Keratinocyte (primary cell): Measurements from ENCODE around the gene OMD. TPM values are rescaled to one million over a fixed set of nuclear protein-coding genes. Genes with fewer than 3 reads are reported as not detected.

Experiments used
- DNase-seq: peaks from one replicate; pipeline ENCODE4 v3.0.0-alpha.2; 2011; ENCODE audit warnings: low read depth, missing footprints, low spot score
- FAIRE-seq: peaks from 2 replicates; lab custom pipeline; 2011; peaks lifted over from hg19 to GRCh38; lab: Jason Lieb, UNC
- H2AFZ ChIP-seq: 2 replicates; pipeline ENCODE4 v1.6.0; 2012; ENCODE audit warnings: low read length, control low read depth, inconsistent platforms; ENCODE audit not compliant: control insufficient read depth
- H3K27ac ChIP-seq: 2 replicates; pipeline ENCODE4 v1.5.1; 2011; ENCODE audit warnings: low read length; ENCODE audit not compliant: control insufficient read depth, insufficient read depth
- H3K27me3 ChIP-seq: 3 replicates; pipeline ENCODE4 v1.6.0; 2011; ENCODE audit warnings: low read length; ENCODE audit not compliant: control insufficient read depth, insufficient read depth; ENCODE audit errors: extremely low read depth
- H3K36me3 ChIP-seq, 2 experiments: 2 replicates in 1 of 2; 3 replicates in 1 of 2; pipeline ENCODE4 v1.5.1; 2011; ENCODE audit warnings: low read length in 2 of 2, mild to moderate bottlenecking in 1 of 2; ENCODE audit not compliant: control insufficient read depth in 2 of 2, insufficient read depth in 2 of 2; ENCODE audit errors: extremely low read depth in 1 of 2
- H3K4me1 ChIP-seq: 3 replicates; pipeline ENCODE4 v1.5.1; 2011; ENCODE audit warnings: low read length; ENCODE audit not compliant: control insufficient read depth, insufficient read depth; ENCODE audit errors: extremely low read depth
- H3K4me2 ChIP-seq: 3 replicates; pipeline ENCODE4 v1.6.0; 2011; ENCODE audit warnings: low read depth, low read length; ENCODE audit not compliant: control insufficient read depth, insufficient read depth; ENCODE audit errors: extremely low read depth
- H3K4me3 ChIP-seq, 3 experiments: fragments of 200-600 bp in 1 of 3; sonication (generic) in 1 of 3; 2 replicates in 2 of 3; 3 replicates in 1 of 3; pipeline ENCODE4 v1.5.1; 2011 to 2016; ENCODE audit warnings: low read length in 3 of 3, mild to moderate bottlenecking in 3 of 3, control low read depth in 2 of 3, inconsistent platforms in 1 of 3, low read depth in 1 of 3, mixed read lengths in 1 of 3, mixed run types in 1 of 3, moderate library complexity in 1 of 3; ENCODE audit not compliant: control insufficient read depth in 2 of 3, insufficient read depth in 2 of 3; ENCODE audit errors: extremely low read depth in 1 of 3
- H3K79me2 ChIP-seq: 2 replicates; pipeline ENCODE4 v1.6.0; 2012; ENCODE audit warnings: low read length; ENCODE audit not compliant: control insufficient read depth, insufficient read depth
- H3K9ac ChIP-seq: 3 replicates; pipeline ENCODE4 v1.6.0; 2011; ENCODE audit warnings: low read length; ENCODE audit not compliant: control insufficient read depth, insufficient read depth; ENCODE audit errors: extremely low read depth
- H3K9me1 ChIP-seq: 3 replicates; pipeline ENCODE4 v1.6.0; 2011; ENCODE audit warnings: low read length; ENCODE audit not compliant: control insufficient read depth, insufficient read depth; ENCODE audit errors: extremely low read depth
- H3K9me3 ChIP-seq: 2 replicates; pipeline ENCODE4 v1.5.1; 2012; ENCODE audit warnings: low read depth, low read length; ENCODE audit not compliant: control insufficient read depth
- H4K20me1 ChIP-seq: 3 replicates; pipeline ENCODE4 v1.6.0; 2011; ENCODE audit warnings: low read length; ENCODE audit not compliant: control insufficient read depth, insufficient read depth; ENCODE audit errors: extremely low read depth
- EZH2 ChIP-seq: IDR thresholded peaks from one replicate; pipeline ENCODE4 v1.6.1; 2012; ENCODE audit warnings: inconsistent platforms, mild to moderate bottlenecking, low read length, moderate library complexity
- dilution Hi-C: fragments of 300-500 bp; cut with MboI; formaldehyde crosslinking; loops from one replicate; pipeline ENCODE4 v1.7.0; 2020; ENCODE audit warnings: low sequenced_read_pairs; ENCODE audit not compliant: extremely low pct_ligation_motif_present
- polyA plus RNA-seq, 5 experiments: library from polyadenylated mRNA; depleted of rRNA in 3 of 5; stranded (reverse) in 3 of 5; stranded (forward) in 1 of 5; unstranded in 1 of 5; fragments of >200 nt; gene quantifications; 1 replicate in 1 of 5; 2 replicates in 3 of 5; 3 replicates in 1 of 5; pipeline versions ENCODE4 v1.2.1 to v1.2.3, GENCODE V29; 2011 to 2012; ENCODE audit warnings: missing spikeins in 2 of 5, low read depth in 1 of 5, low replicate concordance in 1 of 5
- TF ChIP-seq, protein P1 (sequence below), 3 experiments: IDR thresholded peaks in 1 of 3; conservative IDR thresholded peaks in 1 of 3; optimal IDR thresholded peaks in 1 of 3; 2 replicates in 2 of 3; 3 replicates in 1 of 3; pipeline versions ENCODE3 to v1.5.1; 2011; ENCODE audit warnings: low read length in 3 of 3, mild to moderate bottlenecking in 3 of 3, moderate library complexity in 2 of 3, control low read depth in 1 of 3, inconsistent platforms in 1 of 3; ENCODE audit not compliant: insufficient read depth in 2 of 3; ENCODE audit errors: extremely low read depth in 1 of 3

Gene OMD
- polyA plus RNA-seq, 1 donor (not counting 4 experiments of a cell fraction or from before 2014, with no cell fraction given): not detected

DNA sequence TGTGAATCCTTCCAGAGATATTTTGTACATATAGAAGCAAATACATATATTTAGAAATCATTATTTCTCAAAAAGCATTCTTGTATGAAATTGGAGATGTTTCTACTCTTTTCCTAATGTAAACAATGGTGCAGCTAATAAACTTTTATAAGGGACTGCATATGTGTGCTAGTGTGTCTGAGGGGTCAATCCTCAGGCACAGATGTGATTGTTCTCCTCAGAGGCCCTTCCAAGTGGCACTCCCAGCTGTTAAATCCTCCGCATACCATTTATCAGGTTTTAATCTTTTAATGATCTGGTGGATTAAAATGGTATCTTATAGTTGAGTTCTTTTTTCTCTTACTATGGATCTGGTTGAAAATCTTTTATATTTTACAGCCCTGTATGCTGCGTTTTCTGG is 5.6 kb upstream of the OMD start:
- Histone ChIP-seq H3K4me1 (no peaks in the 10 kb centered on the region), H3K9me3 (no peaks in the 10 kb centered on the region), H3K36me3 (no peaks in the 10 kb centered on the region), H2AFZ (no peak overlapping the region), H4K20me1 (no peaks in the 10 kb centered on the region), H3K9ac (no peak overlapping the region), H3K27ac (no peak overlapping the region), H3K79me2 (no peaks in the 10 kb centered on the region), H3K4me2 (no peak overlapping the region), H3K27me3 (no peaks in the 10 kb centered on the region), H3K9me1 (no peaks in the 10 kb centered on the region), H3K4me3 (no peak overlapping the region)
- DNase-seq: no peak
- dilution Hi-C loops: no loop called here
- FAIRE-seq: no peak
- TF ChIP-seq, protein P1, sequence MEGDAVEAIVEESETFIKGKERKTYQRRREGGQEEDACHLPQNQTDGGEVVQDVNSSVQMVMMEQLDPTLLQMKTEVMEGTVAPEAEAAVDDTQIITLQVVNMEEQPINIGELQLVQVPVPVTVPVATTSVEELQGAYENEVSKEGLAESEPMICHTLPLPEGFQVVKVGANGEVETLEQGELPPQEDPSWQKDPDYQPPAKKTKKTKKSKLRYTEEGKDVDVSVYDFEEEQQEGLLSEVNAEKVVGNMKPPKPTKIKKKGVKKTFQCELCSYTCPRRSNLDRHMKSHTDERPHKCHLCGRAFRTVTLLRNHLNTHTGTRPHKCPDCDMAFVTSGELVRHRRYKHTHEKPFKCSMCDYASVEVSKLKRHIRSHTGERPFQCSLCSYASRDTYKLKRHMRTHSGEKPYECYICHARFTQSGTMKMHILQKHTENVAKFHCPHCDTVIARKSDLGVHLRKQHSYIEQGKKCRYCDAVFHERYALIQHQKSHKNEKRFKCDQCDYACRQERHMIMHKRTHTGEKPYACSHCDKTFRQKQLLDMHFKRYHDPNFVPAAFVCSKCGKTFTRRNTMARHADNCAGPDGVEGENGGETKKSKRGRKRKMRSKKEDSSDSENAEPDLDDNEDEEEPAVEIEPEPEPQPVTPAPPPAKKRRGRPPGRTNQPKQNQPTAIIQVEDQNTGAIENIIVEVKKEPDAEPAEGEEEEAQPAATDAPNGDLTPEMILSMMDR (optimal IDR thresholded peaks at IDR 0.05 in 1 of 3, IDR thresholded peaks at IDR 0.05 in 1 of 3, conservative IDR thresholded peaks at IDR 0.05 in 1 of 3; ENCODE audit: extremely low read depth in 1 of 3, insufficient read depth in 2 of 3, low read length in 3 of 3): no peak
- TF ChIP-seq EZH2: no peak

DNA sequence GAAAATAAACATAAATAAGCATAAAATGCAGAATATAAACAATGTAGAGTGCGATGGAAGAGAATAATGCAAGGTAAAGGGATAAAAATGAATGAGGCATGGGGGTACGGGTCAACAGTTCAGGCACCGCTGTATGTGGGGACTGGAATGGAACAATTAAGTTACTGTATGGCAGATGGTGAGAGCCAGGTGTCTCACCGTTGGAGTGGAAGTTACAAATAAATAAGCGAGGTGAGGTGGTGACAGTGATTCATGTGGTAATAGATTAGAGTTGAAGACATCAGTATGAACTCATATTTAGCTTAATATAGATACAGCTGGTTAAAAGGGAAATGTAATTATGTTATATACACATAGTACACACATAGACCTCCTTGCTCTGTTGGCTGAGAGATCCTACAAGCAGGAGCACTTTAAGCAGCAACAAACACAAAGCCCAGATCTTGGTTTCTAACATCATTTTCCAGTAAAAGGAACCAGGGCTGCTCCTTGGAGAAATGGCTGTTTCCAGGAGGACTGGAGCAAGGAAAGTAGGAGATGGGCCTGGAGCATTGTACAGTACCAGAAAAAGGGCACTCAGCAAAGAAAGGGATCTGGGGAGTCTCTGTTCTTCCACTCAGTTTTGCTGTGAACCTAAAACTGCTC is 2.4 kb upstream of the OMD start:
- H4K20me1 ChIP-seq: no peaks in the 10 kb centered on the region
- no peaks in the 10 kb centered on the region for H3K36me3 ChIP-seq
- H3K27me3 ChIP-seq: no peaks in the 10 kb centered on the region
- H3K9me1 ChIP-seq: no peaks in the 10 kb centered on the region
- DNase-seq (no peak), FAIRE-seq (no peak)
- H2AFZ ChIP-seq: no peak overlapping the region
- no peak overlapping the region for H3K4me3 ChIP-seq
- TF ChIP-seq, protein P1 (optimal IDR thresholded peaks at IDR 0.05 in 1 of 3, IDR thresholded peaks at IDR 0.05 in 1 of 3, conservative IDR thresholded peaks at IDR 0.05 in 1 of 3; ENCODE audit: extremely low read depth in 1 of 3, insufficient read depth in 2 of 3, low read length in 3 of 3): no peak
- TF ChIP-seq EZH2: no peak
- H3K9ac ChIP-seq: no peak overlapping the region
- no peak overlapping the region for H3K4me2 ChIP-seq
- H3K9me3 ChIP-seq: no peaks in the 10 kb centered on the region
- no peaks in the 10 kb centered on the region for H3K4me1 ChIP-seq
- no peaks in the 10 kb centered on the region for H3K79me2 ChIP-seq
- H3K27ac ChIP-seq: no peak overlapping the region
- dilution Hi-C loops: no loop called here
